Prostate gland (tissue), 2 donors: ENCODE data around the gene PPFIBP2. TPM values are rescaled to one million over a fixed set of nuclear protein-coding genes. Genes with fewer than 3 reads are reported as not detected.

Experiments
- DNase-seq: peaks from one replicate; pipeline ENCODE4 v3.0.0-alpha.2; 2019; ENCODE audit warnings: low spot score
- H3K27ac ChIP-seq, 2 donors: fragments of 200-600 bp; sonication (generic); 2 replicates each; pipeline ENCODE4 v1.5.1; 2017 to 2019
- H3K27me3 ChIP-seq: fragments of 200-600 bp; sonication (generic); replicated peaks from 2 replicates; pipeline ENCODE4 v1.5.1; 2019; ENCODE audit not compliant: insufficient read depth
- H3K36me3 ChIP-seq, 2 donors: fragments of 200-600 bp; sonication (generic); 1 replicate in 1 of 2; 2 replicates in 1 of 2; pipeline versions ENCODE4 v1.5.1 to v1.8.1; 2017 to 2019
- H3K4me1 ChIP-seq: fragments of 200-600 bp; sonication (generic); replicated peaks from 2 replicates; pipeline ENCODE4 v1.5.1; 2019
- H3K4me3 ChIP-seq, 2 donors: fragments of 200-600 bp; sonication (generic); 2 replicates each; pipeline ENCODE4 v1.5.1; 2017 to 2019
- H3K9me3 ChIP-seq: fragments of 200-600 bp; sonication (generic); 2 replicates; pipeline ENCODE4 v1.5.1; 2017
- POLR2A ChIP-seq: fragments of 450-650 bp; IDR thresholded peaks from one replicate; pipeline ENCODE4 v1.6.1; 2016; ENCODE audit warnings: antibody characterized with exemption, mild to moderate bottlenecking
- POLR2AphosphoS5 ChIP-seq: sonication (generic); formaldehyde crosslinking; IDR thresholded peaks from one replicate; pipeline ENCODE4 v1.6.1; 2017; ENCODE audit warnings: antibody characterized with exemption
- WGBS: methylation state at CpG from one replicate; pipeline ENCODE4 v1.1.5; 2018; 5-methylcytosine and 5-hydroxymethylcytosine counted together
- intact Hi-C: fragments of 100-400 bp; cut with DNase I; formaldehyde crosslinking; loops from one replicate; pipeline ENCODE4 v1.14.2; 2022
- total RNA-seq, 2 donors: library from RNA; depleted of rRNA; stranded (reverse); fragments of >200 nt; gene quantifications; one replicate each; pipeline ENCODE4 v1.1.0, GENCODE V29; 2016
- TF ChIP-seq, protein P1 (sequence below), 4 experiments: fragments of 200-600 bp in 2 of 4; fragments of 450-650 bp in 2 of 4; sonication (generic) in 2 of 4; IDR thresholded peaks; 1 replicate in 3 of 4; 2 replicates in 1 of 4; pipeline ENCODE4 v1.5.1; 2016 to 2019; ENCODE audit warnings: antibody characterized with exemption in 4 of 4, mild to moderate bottlenecking in 2 of 4, moderate library complexity in 2 of 4

The PPFIBP2 gene
- total RNA-seq, result 10 to 100 TPM; 76.3 to 88.3 TPM

DNA sequence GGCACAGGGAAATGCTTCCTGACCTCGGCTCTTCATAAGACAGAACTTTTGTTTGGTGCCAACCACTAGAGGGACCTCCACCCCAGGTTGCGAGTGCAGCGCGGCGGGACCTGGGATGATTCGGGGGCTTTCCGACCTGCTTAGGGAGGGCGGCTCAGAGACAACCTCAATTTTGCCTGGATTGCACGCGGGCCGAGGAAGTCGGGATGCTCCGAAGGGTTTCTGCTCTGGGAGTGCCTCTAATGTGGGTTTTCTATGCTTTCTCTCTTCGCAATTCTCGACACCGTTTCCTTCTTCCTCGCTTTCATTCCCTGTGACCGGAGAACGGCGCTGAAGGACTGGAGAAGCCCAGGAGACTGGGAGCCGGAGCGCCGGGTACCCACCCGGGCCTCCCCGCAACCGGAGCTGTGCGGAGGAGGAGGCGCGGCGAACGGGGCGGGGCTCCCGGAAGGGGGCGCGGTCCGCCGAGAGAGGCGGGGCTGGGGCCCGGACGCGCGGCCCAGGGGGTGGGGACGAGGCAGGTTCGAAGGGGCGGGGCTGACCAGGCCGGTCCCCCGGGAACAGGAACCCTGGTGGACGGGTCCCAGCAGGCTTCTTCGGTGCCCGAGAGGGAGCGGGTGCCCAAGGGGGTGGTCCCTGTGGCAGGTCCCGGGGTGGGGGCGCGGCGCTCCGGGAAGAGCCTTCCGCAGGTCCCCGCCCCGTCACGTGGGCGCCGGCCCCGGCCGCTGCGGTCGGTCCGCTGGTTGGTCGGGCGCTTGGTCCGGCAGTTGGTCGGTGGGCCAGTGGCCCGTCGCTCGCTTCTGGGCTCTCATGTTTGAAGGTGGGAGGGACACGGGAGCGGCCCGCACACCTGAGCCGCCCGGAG is at the start of gene PPFIBP2:
Gene PPFIBP2, plus strand, starts transcription at position 766 of the 865 bp plus-strand sequence. CDS start 35,477 bp downstream, outside the sequence.
- Histone ChIP-seq H3K27ac (peak within 1 kb of the TSS; percentile 86 to 91), H3K9me3 (no peaks in the 10 kb centered on the region), H3K27me3 (no peaks in the 10 kb centered on the region), H3K4me3 (peak within 1 kb of the TSS; percentile 65 to 82), H3K4me1 (peaks cover 17% of the 10 kb centered on the region), H3K36me3 (no peaks in the 10 kb centered on the region)
- peak; percentile 36 for TF ChIP-seq POLR2AphosphoS5
- TF ChIP-seq POLR2A, result peak; percentile 85
- TF ChIP-seq, protein P1, sequence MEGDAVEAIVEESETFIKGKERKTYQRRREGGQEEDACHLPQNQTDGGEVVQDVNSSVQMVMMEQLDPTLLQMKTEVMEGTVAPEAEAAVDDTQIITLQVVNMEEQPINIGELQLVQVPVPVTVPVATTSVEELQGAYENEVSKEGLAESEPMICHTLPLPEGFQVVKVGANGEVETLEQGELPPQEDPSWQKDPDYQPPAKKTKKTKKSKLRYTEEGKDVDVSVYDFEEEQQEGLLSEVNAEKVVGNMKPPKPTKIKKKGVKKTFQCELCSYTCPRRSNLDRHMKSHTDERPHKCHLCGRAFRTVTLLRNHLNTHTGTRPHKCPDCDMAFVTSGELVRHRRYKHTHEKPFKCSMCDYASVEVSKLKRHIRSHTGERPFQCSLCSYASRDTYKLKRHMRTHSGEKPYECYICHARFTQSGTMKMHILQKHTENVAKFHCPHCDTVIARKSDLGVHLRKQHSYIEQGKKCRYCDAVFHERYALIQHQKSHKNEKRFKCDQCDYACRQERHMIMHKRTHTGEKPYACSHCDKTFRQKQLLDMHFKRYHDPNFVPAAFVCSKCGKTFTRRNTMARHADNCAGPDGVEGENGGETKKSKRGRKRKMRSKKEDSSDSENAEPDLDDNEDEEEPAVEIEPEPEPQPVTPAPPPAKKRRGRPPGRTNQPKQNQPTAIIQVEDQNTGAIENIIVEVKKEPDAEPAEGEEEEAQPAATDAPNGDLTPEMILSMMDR (IDR thresholded peaks at IDR 0.05), result peak; percentile 17 to 82 (median 69)
- intact Hi-C loops, result loop anchor here (5.0 kb wide), 2 partner anchors 59 to 154 kb away; no protein-coding TSS in a partner anchor
- WGBS, result under 1% methylated on average over 54 of the region's 79 CpGs
- peak; percentile 94 for DNase-seq

DNA sequence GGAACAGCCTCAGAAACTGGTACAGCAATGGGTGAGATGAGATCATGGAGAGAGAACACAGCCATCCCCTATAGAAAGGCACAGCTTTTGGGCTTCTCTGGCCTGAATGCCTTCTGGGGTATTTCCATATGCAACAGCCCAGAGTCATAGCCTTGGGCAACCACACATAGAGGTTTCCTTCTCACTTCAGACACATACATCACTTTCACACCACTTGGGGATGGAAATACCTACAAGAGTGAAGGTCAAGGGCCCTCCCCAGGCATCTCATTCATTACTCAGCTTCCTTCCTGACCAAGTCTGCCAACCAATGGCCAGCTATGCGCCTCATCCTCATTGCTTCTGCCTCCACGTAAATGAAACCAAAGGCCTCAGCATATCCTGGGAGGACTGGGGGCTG is 46.1 kb upstream of the PPFIBP2 start:
- H3K27me3 ChIP-seq, result no peaks in the 10 kb centered on the region
- no peak overlapping the region for H3K27ac ChIP-seq
- TF ChIP-seq POLR2A, result no peak
- TF ChIP-seq POLR2AphosphoS5, result no peak
- TF ChIP-seq, protein P1 (IDR thresholded peaks at IDR 0.05), result no peak
- H3K4me1 ChIP-seq, result no peaks in the 10 kb centered on the region
- intact Hi-C loops, result no loop called here
- no peak for DNase-seq
- no peaks in the 10 kb centered on the region for H3K36me3 ChIP-seq
- no peaks in the 10 kb centered on the region for H3K9me3 ChIP-seq
- H3K4me3 ChIP-seq, result no peak overlapping the region
- WGBS, result 98% methylated on average over 2 of the region's 2 CpGs

DNA sequence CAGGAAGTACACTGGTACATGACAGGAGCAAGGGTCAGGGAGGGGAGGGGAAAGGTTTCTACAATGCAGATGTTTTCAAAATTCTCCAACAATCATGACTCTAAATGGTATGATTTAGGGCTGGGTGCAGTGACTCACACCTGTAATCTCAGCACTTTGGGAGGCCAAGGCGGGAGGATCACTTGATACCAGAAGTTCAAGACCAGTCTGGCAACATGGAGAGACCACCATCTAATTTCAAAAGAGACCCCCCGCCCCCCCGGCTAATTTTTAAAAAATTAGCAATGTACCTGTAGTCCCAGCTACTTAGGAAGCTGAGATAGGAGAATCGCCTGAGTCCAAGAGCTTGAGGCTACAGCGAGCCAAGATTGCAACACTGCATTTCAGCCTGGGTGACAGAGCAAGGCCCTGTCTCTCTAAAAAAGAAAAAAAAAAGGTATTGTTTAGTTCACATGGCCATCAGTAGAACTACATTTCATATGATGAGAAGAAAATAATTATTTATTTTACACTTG is 44.4 kb upstream of the PPFIBP2 start:
- intact Hi-C loops, result no loop called here

DNA sequence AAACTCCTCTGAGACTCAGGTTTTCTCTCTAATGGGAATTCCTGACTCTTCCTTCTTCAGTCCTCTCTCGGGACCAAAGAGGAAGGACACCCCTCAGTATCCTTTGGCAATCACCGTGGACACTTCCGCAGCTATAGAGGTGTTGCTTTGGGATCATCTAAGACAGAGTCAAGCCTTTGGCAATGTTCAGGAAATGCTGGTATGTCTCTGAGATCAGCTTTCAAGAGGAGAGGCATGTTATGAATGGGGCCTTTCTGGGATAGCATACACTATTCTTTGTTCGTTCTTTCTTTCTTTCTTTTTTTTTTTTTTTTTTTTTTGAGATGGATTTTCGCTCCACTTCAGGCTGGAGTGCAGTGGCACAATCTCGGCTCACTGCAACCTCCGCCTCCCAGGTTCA is 42.7 kb upstream of the PPFIBP2 start:
- WGBS, result 89% methylated on average over 7 of the region's 7 CpGs
- Histone ChIP-seq H3K36me3 (no peaks in the 10 kb centered on the region), H3K4me1 (no peaks in the 10 kb centered on the region), H3K4me3 (no peak overlapping the region), H3K9me3 (no peaks in the 10 kb centered on the region), H3K27me3 (no peaks in the 10 kb centered on the region), H3K27ac (no peak overlapping the region)
- no peak for DNase-seq
- intact Hi-C loops, result no loop called here
- TF ChIP-seq, protein P1 (IDR thresholded peaks at IDR 0.05), result no peak
- TF ChIP-seq POLR2AphosphoS5 (no peak), POLR2A (no peak)

More for the DNA sequence above, 44.4 kb upstream of the PPFIBP2 start:
- Histone ChIP-seq H3K27ac (no peak overlapping the region), H3K27me3 (no peaks in the 10 kb centered on the region), H3K4me3 (no peak overlapping the region), H3K9me3 (no peaks in the 10 kb centered on the region), H3K4me1 (no peaks in the 10 kb centered on the region), H3K36me3 (no peaks in the 10 kb centered on the region)
- TF ChIP-seq POLR2A (no peak), POLR2AphosphoS5 (no peak)
- TF ChIP-seq, protein P1 (IDR thresholded peaks at IDR 0.05), result no peak
- DNase-seq, result no peak
- WGBS, result 95% methylated on average over 5 of the region's 5 CpGs
